HFFc6 (cell line): Measurements from ENCODE around the gene LENG9. TPM values are rescaled to one million over a fixed set of nuclear protein-coding genes. Genes with fewer than 3 reads are reported as not detected.
"Not testable (repeated sequence)": the region's sequence is repeated elsewhere in the genome, so short reads cannot be mapped to it uniquely, and the experiment has no call there.

ENCODE experiments used
- DNase-seq: peaks from one replicate; pipeline ENCODE4 v3.0.0-alpha.2; 2018
- H3K27ac Mint-ChIP-seq: 2 replicates; pipeline ENCODE4 v1.8.0; 2020; ENCODE audit warnings: mild to moderate bottlenecking, mixed read lengths
- H3K27me3 Mint-ChIP-seq: 2 replicates; pipeline ENCODE4 v1.8.0; 2021; ENCODE audit warnings: mild to moderate bottlenecking, moderate library complexity, mixed read lengths; ENCODE audit not compliant: insufficient read depth
- H3K36me3 Mint-ChIP-seq: 2 replicates; pipeline ENCODE4 v1.8.0; 2021; ENCODE audit warnings: low read depth, mixed read lengths
- H3K4me1 Mint-ChIP-seq: 2 replicates; pipeline ENCODE4 v1.8.0; 2020; ENCODE audit warnings: low read depth, mixed read lengths
- H3K4me3 Mint-ChIP-seq: 2 replicates; pipeline ENCODE4 v1.8.0; 2020; ENCODE audit warnings: mild to moderate bottlenecking, moderate library complexity, mixed read lengths
- H3K9me3 Mint-ChIP-seq: 2 replicates; pipeline ENCODE4 v1.8.0; 2020; ENCODE audit warnings: mild to moderate bottlenecking, mixed read lengths
- CTCF ChIP-seq: fragments of 200-600 bp; sonication (generic); IDR thresholded peaks from 2 replicates; pipeline ENCODE4 v1.5.0; 2021; ENCODE audit warnings: antibody characterized with exemption, mild to moderate bottlenecking
- total RNA-seq, 6 experiments: library from RNA; stranded (reverse); fragmentation: NEBNext Ultra II Directional; extraction: Animal tissue kit (Norgen Biotek cat#: 25700); gene quantifications; 2 replicates in 1 of 6; 3 replicates in 5 of 6; pipeline ENCODE4 v1.2.3, GENCODE V29; 2021

The LENG9 gene
- total RNA-seq, 6 experiments from 2014 or later, result 3.0 to 4.0 (median 3.6) TPM

GRCh38 chr19:54473892-54474372 lies 10.4 kb upstream of the LENG9 start:
- no peaks in the 10 kb centered on the region for H3K9me3 Mint-ChIP-seq
- peaks cover 29% of the 10 kb centered on the region for H3K4me1 Mint-ChIP-seq
- no peak for TF ChIP-seq CTCF
- DNase-seq, result no peak
- H3K27me3 Mint-ChIP-seq, result peaks cover 6% of the 10 kb centered on the region; the same call in 1 of the 2 replicates
- H3K36me3 Mint-ChIP-seq, result peaks cover 10% of the 10 kb centered on the region; the same call in 1 of the 2 replicates
- H3K27ac Mint-ChIP-seq, result peak overlapping the region; percentile 81; the same call in 1 of the 2 replicates
- peak overlapping the region; percentile 85; the same call in 1 of the 2 replicates for H3K4me3 Mint-ChIP-seq

- peaks cover 10% of the 10 kb centered on the region; the same call in 1 of the 2 replicates for H3K36me3 Mint-ChIP-seq
- H3K27ac Mint-ChIP-seq, result peak within 1 kb of the TSS; percentile 81
- peak within 1 kb of the TSS; percentile 85 for H3K4me3 Mint-ChIP-seq
- no peak for TF ChIP-seq CTCF
- H3K27me3 Mint-ChIP-seq, result peaks cover 4% of the 10 kb centered on the region; the same call in 1 of the 2 replicates
- peak; percentile 80 for DNase-seq
- no peaks in the 10 kb centered on the region for H3K9me3 Mint-ChIP-seq
- H3K4me1 Mint-ChIP-seq, result peaks cover 29% of the 10 kb centered on the region
Measured at GRCh38 chr19:54473071-54473891, 9.7 kb upstream of the LENG9 start, which contains the start of gene CDC42EP5. CDC42EP5 (minus strand) TSS chr19:54473296; CDS start chr19:54465547, 7,749 bp downstream.

GRCh38 chr19:54470991-54471782 lies 7.6 kb upstream of the LENG9 start:
- no peak for DNase-seq
- Mint-ChIP-seq H3K36me3 (peaks cover 10% of the 10 kb centered on the region; the same call in 1 of the 2 replicates), H3K4me1 (peaks cover 29% of the 10 kb centered on the region), H3K27me3 (no peaks in the 10 kb centered on the region), H3K27ac (peak overlapping the region; percentile 61; the same call in 1 of the 2 replicates), H3K9me3 (no peaks in the 10 kb centered on the region), H3K4me3 (peak overlapping the region; percentile 83)
- no peak for TF ChIP-seq CTCF

GRCh38 chr19:54470276-54470887 lies 6.8 kb upstream of the LENG9 start:
- TF ChIP-seq CTCF, result no peak
- Mint-ChIP-seq H3K4me1 (peaks cover 29% of the 10 kb centered on the region), H3K27me3 (peaks cover 3% of the 10 kb centered on the region), H3K27ac (peak overlapping the region; percentile 61), H3K9me3 (no peaks in the 10 kb centered on the region), H3K4me3 (peak overlapping the region; percentile 73), H3K36me3 (peaks cover 14% of the 10 kb centered on the region; the same call in 1 of the 2 replicates)
- no peak for DNase-seq

- H3K4me1 Mint-ChIP-seq, result peaks cover 32% of the 10 kb centered on the region
- H3K27me3 Mint-ChIP-seq, result peaks cover 3% of the 10 kb centered on the region
- H3K27ac Mint-ChIP-seq, result no peak overlapping the region
- H3K36me3 Mint-ChIP-seq, result peaks cover 14% of the 10 kb centered on the region
- no peak for DNase-seq
- no peaks in the 10 kb centered on the region for H3K9me3 Mint-ChIP-seq
- TF ChIP-seq CTCF, result no peak
- no peak overlapping the region for H3K4me3 Mint-ChIP-seq
Measured at GRCh38 chr19:54469496-54469934, 5.9 kb upstream of the LENG9 start.

- H3K4me1 Mint-ChIP-seq, result peaks cover 40% of the 10 kb centered on the region
- not testable (repeated sequence) for H3K27ac Mint-ChIP-seq, H3K9me3 Mint-ChIP-seq, H3K4me3 Mint-ChIP-seq, DNase-seq
- H3K36me3 Mint-ChIP-seq, result peaks cover 21% of the 10 kb centered on the region
- peaks cover 23% of the 10 kb centered on the region for H3K27me3 Mint-ChIP-seq
Measured at GRCh38 chr19:54466110-54466480, 2.5 kb upstream of the LENG9 start.
